Right atrium auricular region (tissue), 2 donors: ENCODE results near the gene PTPN22. TPM values are rescaled to one million over a fixed set of nuclear protein-coding genes. Genes with fewer than 3 reads are reported as not detected.

Source experiments
- DNase-seq: peaks from one replicate; pipeline ENCODE4 v3.0.0-alpha.2; 2019; ENCODE audit warnings: low spot score
- H3K27ac ChIP-seq, 2 donors: fragments of 200-600 bp; sonication (generic); 1 replicate in 1 of 2; 2 replicates in 1 of 2; pipeline ENCODE4 v1.5.1; 2016 to 2019
- H3K27me3 ChIP-seq, 2 donors: fragments of 200-600 bp; sonication (generic); one replicate each; pipeline versions ENCODE4 v1.5.1 to v1.6.0; 2017 to 2019
- H3K36me3 ChIP-seq: fragments of 200-600 bp; sonication (generic); one replicate; pipeline ENCODE4 v1.5.1; 2016
- H3K4me1 ChIP-seq, 2 donors: fragments of 200-600 bp; sonication (generic); one replicate each; pipeline versions ENCODE4 v1.5.1 to v1.6.0; 2017 to 2019
- H3K4me3 ChIP-seq, 2 donors: fragments of 200-600 bp; sonication (generic); 1 replicate in 1 of 2; 2 replicates in 1 of 2; pipeline ENCODE4 v1.5.1; 2017 to 2019; ENCODE audit warnings: mild to moderate bottlenecking in 1 of 2, moderate library complexity in 1 of 2
- H3K9me3 ChIP-seq, 2 donors: fragments of 200-600 bp; sonication (generic); one replicate each; pipeline ENCODE4 v1.5.1; 2019
- CTCF ChIP-seq, 2 donors: fragments of 200-600 bp; sonication (generic); IDR thresholded peaks; one replicate each; pipeline ENCODE4 v1.5.1; 2019; ENCODE audit warnings: antibody characterized with exemption in 2 of 2
- total RNA-seq, 2 donors: library from RNA; depleted of rRNA; stranded (reverse); fragments of >200 nt; gene quantifications; one replicate each; pipeline ENCODE4 v1.1.0, GENCODE V29; 2016

The PTPN22 gene
- total RNA-seq, 2 donors from 2014 or later: 0.33 to 2.0 TPM

DNA sequence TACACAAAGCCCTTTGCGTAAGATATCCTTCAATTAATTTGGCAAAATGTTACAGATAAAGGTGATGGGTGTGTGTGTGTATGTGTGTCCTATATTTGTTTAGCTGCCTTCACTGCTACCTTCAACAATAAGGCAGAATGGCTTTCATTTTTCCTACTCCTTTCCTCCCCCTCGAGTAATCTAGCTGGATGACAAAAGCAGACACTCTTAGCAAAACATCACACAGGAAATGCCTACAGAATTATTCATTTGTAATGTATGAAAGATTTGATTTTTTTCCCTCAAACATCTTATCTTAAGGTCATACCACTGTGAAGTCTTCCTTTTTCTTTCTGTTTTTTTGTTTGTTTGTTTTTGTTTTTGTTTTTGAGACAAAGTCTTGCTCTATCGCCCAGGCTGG lies 10.6 kb downstream of the PTPN22 start:
- TF ChIP-seq CTCF (IDR thresholded peaks at IDR 0.05): no peak

DNA sequence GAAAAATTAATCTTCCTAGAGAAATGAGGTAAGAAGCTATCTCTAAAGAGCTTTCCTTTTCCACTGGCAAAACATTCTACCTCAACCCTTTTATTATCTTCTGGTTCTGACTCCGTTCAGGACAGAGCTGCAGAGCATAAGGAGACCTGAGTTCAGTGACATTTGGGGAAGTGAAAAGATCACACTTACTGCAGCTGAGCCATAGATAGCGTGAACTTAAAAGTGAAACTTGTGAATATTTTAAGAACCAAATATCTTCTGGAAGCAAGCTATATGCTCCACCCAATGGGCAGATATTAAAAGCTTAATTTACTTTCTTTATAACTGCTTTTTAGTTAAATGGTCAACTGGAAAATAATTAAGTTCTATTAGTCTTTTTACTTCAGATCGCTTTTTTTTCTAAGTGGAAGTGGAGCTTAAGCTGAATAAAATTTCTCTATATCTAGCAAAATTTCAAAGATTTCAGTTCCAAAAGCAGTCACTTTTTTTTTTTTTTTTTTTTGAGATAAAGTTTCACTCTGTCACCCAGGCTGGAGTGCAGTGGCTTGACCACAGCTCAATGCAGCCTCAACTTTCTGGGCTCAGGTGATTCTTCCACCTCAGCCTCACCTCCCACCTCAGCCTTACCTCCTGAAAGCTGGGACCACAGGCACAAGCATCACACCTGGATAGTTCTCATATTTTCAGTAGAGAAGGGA lies 11.9 kb downstream of the PTPN22 start:
- H3K27ac ChIP-seq: no peak overlapping the region
- H3K4me1 ChIP-seq: no peaks in the 10 kb centered on the region
- no peak for DNase-seq
- no peaks in the 10 kb centered on the region for H3K36me3 ChIP-seq
- H3K27me3 ChIP-seq: no peaks in the 10 kb centered on the region
- H3K4me3 ChIP-seq: no peak overlapping the region
- H3K9me3 ChIP-seq: no peaks in the 10 kb centered on the region
- no peak for TF ChIP-seq CTCF (IDR thresholded peaks at IDR 0.05)

More for the DNA sequence above, 10.6 kb downstream of the PTPN22 start:
- Histone ChIP-seq H3K27me3 (no peaks in the 10 kb centered on the region), H3K36me3 (no peaks in the 10 kb centered on the region), H3K4me3 (no peak overlapping the region), H3K4me1 (no peaks in the 10 kb centered on the region), H3K9me3 (no peaks in the 10 kb centered on the region), H3K27ac (no peak overlapping the region)
- no peak for DNase-seq

DNA sequence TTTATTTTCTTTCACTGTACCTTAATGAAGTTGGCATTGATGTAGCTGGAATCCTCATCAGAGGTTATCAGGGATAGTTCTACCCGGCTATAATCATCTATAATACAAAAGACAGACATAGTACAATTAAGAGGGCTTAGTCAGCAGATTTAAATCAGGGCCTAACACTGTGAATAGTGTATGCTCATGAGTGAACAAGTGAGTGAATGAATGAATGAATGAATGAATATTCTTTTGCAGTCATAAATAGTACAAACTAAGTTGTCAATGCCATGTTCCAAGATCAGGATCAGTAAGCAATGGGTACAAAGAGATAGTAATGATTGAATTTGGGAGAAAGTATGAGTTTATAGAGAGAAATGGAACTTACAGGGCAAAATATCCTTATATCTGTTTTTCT lies 12.5 kb downstream of the PTPN22 start:
- Histone ChIP-seq H3K27ac (no peak overlapping the region), H3K27me3 (no peaks in the 10 kb centered on the region), H3K4me1 (no peaks in the 10 kb centered on the region), H3K36me3 (no peaks in the 10 kb centered on the region), H3K9me3 (no peaks in the 10 kb centered on the region), H3K4me3 (no peak overlapping the region)
- DNase-seq: no peak
- TF ChIP-seq CTCF (IDR thresholded peaks at IDR 0.05): no peak

GRCh38 chr1:113858418-113858817 lies 13.1 kb downstream of the PTPN22 start:
- Histone ChIP-seq H3K9me3 (no peaks in the 10 kb centered on the region), H3K4me3 (no peak overlapping the region), H3K27ac (no peak overlapping the region), H3K36me3 (no peaks in the 10 kb centered on the region), H3K27me3 (no peaks in the 10 kb centered on the region), H3K4me1 (no peaks in the 10 kb centered on the region)
- DNase-seq: no peak
- no peak for TF ChIP-seq CTCF (IDR thresholded peaks at IDR 0.05)

GRCh38 chr1:113857776-113858175 lies 13.7 kb downstream of the PTPN22 start:
- H3K4me1 ChIP-seq: no peaks in the 10 kb centered on the region
- H3K27ac ChIP-seq: no peak overlapping the region
- no peak overlapping the region for H3K4me3 ChIP-seq
- TF ChIP-seq CTCF (IDR thresholded peaks at IDR 0.05): no peak
- H3K36me3 ChIP-seq: no peaks in the 10 kb centered on the region
- no peak for DNase-seq
- H3K9me3 ChIP-seq: no peaks in the 10 kb centered on the region
- no peaks in the 10 kb centered on the region for H3K27me3 ChIP-seq

DNA sequence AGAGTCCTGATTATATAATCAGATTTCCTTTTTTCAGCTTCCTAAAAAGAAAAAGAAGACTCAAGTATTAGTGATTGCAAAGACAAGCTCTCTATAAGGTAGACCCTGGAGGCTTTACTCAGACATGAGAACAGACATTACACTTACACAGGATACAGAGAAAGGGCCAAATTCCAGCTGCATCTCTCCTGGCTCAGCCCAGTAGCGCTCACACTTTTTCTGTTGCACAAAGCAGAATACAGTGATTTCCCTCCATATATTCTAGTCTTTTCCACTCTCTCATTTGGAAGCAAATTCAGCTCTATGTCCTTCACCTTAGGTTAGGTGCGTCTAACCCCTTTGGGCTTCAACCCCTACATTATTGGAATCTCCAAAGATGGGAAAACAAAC lies 15.1 kb downstream of the PTPN22 start:
- no peak for TF ChIP-seq CTCF (IDR thresholded peaks at IDR 0.05)
- H3K36me3 ChIP-seq: no peaks in the 10 kb centered on the region

More for the DNA sequence above, 15.1 kb downstream of the PTPN22 start:
- Histone ChIP-seq H3K9me3 (no peaks in the 10 kb centered on the region), H3K4me3 (no peak overlapping the region), H3K27me3 (no peaks in the 10 kb centered on the region), H3K4me1 (no peaks in the 10 kb centered on the region), H3K27ac (no peak overlapping the region)
- no peak for DNase-seq
